ENCODE data around the gene WDR18. TPM values are rescaled to one million over a fixed set of nuclear protein-coding genes. Genes with fewer than 3 reads are reported as not detected.
A peak's percentile ranks its signal among the peaks of the same experiment; 100 is the strongest.

The WDR18 gene
- total RNA-seq, 1 experiment from 2014 or later: 94.7 TPM

- no peak overlapping the region for H3K14ac ChIP-seq (ENCODE audit: insufficient read depth, low read length)
- H4K5ac ChIP-seq (ENCODE audit: insufficient read length, low read depth, low read length): no peak overlapping the region
- H2BK5ac ChIP-seq (ENCODE audit: insufficient read length, low read length): no peak overlapping the region
- H3K4me2 ChIP-seq (ENCODE audit: insufficient read depth, insufficient read length, low read length): no peak overlapping the region
- no peak for DNase-seq
- WGBS (ENCODE audit: extremely low coverage, insufficient read length, low lambda C conversion rate): no CpG with 5 or more reads among the region's 24 CpGs
- H3K4me1 ChIP-seq (ENCODE audit: insufficient read depth, low read length): no peaks in the 10 kb centered on the region; the same call in 1 of the 2 replicates
- no peak overlapping the region for H2BK15ac ChIP-seq (ENCODE audit: low read depth, low read length)
- H3T11ph ChIP-seq (ENCODE audit: low read length): no peak overlapping the region
- H3K9me3 ChIP-seq (ENCODE audit: control insufficient read depth, low read depth, low read length): no peaks in the 10 kb centered on the region
- no peak overlapping the region for H2BK120ac ChIP-seq (ENCODE audit: low read depth, low read length, poor library complexity, severe bottlenecking)
- peaks cover 17 to 35% of the 10 kb centered on the region in 2 experiments for H3K4me1 Mint-ChIP-seq
- peaks cover 7% of the 10 kb centered on the region for H3K79me1 ChIP-seq (ENCODE audit: insufficient read depth, low read depth, low read length, poor library complexity, severe bottlenecking)
- H4K91ac ChIP-seq (ENCODE audit: insufficient read length, low read depth, low read length): no peak overlapping the region
- H3K27ac ChIP-seq (ENCODE audit: insufficient read length, low read depth, low read length): no peak overlapping the region
- peak overlapping the region; percentile 7 to 56; a peak in 4 of 5 replicates for H3K4me3 Mint-ChIP-seq
- H3K27ac Mint-ChIP-seq: peak overlapping the region in 2 of 3 experiments; percentile 86 to 95; a peak in 5 of 7 replicates
- no peak overlapping the region for H3K9ac ChIP-seq (ENCODE audit: extremely low read depth, insufficient read length, low read length)
- no peaks in the 10 kb centered on the region; a peak in 1 of 5 replicates for H3K9me3 Mint-ChIP-seq
- peaks cover 2 to 10% (median 4%) of the 10 kb centered on the region in 3 experiments; a peak in 5 of 7 replicates for H3K36me3 Mint-ChIP-seq (ENCODE audit: insufficient read depth in 1 of 3, low read depth in 3 of 3)
- H4K20me1 ChIP-seq (ENCODE audit: control insufficient read depth, insufficient read depth, insufficient read length): no peaks in the 10 kb centered on the region
- H3K23me2 ChIP-seq (ENCODE audit: insufficient read length, low read depth, low read length, poor library complexity, severe bottlenecking): peaks cover 10% of the 10 kb centered on the region
- no peak overlapping the region for H2AFZ ChIP-seq (ENCODE audit: low read length)
- H3K18ac ChIP-seq (ENCODE audit: insufficient read length, low read depth, low read length): no peak overlapping the region
- H3K27me3 Mint-ChIP-seq (ENCODE audit: low read depth): no peaks in the 10 kb centered on the region; the same call in 1 of the 2 replicates
- peaks cover 45% of the 10 kb centered on the region; the same call in 1 of the 2 replicates for H3K79me2 ChIP-seq (ENCODE audit: insufficient read depth, low read length)
- TF ChIP-seq CTCF (conservative IDR thresholded peaks at IDR 0.05): no peak
- H3K23ac ChIP-seq (ENCODE audit: insufficient read length, low read depth, low read length): no peak overlapping the region
- no peak overlapping the region for H3K4ac ChIP-seq (ENCODE audit: low read depth, low read length)
- no peak overlapping the region for H2AK5ac ChIP-seq (ENCODE audit: insufficient read length, low read length)
- no peak overlapping the region for H4K8ac ChIP-seq (replicated peaks; ENCODE audit: insufficient read length, low read depth, low read length)
- H3K56ac ChIP-seq (ENCODE audit: insufficient read length, low read depth, low read length): no peak overlapping the region
- H3K27me3 ChIP-seq (ENCODE audit: insufficient read depth, low read length): no peaks in the 10 kb centered on the region
- H2BK12ac ChIP-seq (ENCODE audit: insufficient read length, low read depth, low read length): no peak overlapping the region
- H2BK20ac ChIP-seq (ENCODE audit: low read depth, low read length, poor library complexity, severe bottlenecking): no peak overlapping the region
Measured at GRCh38 chr19:1017115-1017905, 33.2 kb downstream of the WDR18 start.

All from H9 (cell line).